ENCODE data around the gene CLDN14.

Gene CLDN14

GRCh38 chr21:36466061-36466511 is 13.8 kb downstream of the CLDN14 start:
- no peak for DNase-seq

DNA sequence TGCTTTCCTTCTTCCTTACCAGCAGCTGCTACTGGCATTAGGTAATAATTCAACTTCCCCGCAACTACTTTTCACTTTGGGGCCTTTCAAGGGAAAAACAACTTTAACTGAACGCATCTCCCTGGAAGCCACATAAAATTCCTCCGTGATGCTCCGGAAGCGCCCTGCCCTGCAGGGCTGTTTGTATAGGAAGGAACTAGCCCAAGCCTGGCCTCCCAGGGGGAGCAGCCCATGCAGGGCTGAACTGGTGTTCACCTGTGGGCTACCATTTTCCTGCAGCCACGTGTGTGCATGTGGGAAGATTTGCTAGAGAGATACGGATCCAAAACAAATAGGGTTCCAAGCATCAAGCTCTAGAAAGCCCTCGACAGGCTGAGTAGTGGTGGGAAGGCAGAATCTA is 14.4 kb downstream of the CLDN14 start:
- DNase-seq: no peak

DNA sequence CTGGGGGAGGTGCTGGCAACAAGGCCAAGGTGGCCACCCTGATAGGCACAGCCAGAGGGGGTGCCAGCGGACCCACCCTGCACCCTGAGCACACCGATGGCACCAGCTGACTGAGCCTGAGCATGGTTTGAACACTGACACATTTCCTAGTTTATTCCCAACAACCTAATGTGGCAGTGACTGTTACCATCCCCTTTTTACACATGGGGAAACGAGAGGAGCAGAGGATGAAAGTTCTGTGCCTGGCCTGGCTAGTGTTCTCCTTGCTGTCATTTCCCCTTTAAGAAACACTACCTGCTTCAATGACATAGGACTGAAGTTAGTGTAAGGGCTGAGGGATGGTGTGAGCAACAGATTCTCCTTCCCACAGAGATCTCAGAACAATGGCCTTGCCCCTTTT is 15.3 kb downstream of the CLDN14 start:
- DNase-seq: no peak

- DNase-seq: no peak
These were observed 15.9 kb downstream of the CLDN14 start for GRCh38 chr21:36463991-36464390.

- DNase-seq: no peak
These were observed 16.7 kb downstream of the CLDN14 start for GRCh38 chr21:36463204-36463603.

DNA sequence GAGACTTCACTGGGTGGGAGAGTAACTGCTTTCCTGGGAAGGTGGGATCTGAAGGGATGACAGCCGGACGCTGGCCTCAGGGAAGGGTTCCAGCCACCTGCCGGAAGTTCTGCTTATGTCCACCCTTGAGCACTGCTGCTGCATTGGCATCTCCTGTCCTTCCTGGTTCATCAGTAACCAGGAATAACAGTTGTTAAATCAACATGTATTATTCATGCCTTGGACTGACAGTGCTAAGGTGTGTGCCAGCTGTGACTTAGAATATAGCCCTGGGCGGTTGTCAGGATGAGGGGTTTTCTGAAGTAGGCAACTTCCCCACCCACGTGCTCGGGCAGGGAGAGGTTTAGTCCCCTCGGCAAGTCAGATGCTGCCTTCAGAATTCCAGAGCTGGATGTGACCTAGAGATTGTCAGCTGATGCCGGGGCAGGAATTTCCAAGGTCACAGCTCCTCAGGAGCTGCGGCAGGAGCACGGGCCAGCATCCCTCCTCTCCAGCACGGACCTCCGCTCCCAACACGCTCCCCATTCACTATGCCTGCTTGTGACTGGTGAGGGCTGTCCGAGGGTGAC is 17.9 kb downstream of the CLDN14 start:
- no peak for DNase-seq

- DNase-seq: no peak
These were observed 18.5 kb downstream of the CLDN14 start for GRCh38 chr21:36461277-36461917.

- DNase-seq: no peak
These were observed 19.1 kb downstream of the CLDN14 start for GRCh38 chr21:36460866-36461265.

DNA sequence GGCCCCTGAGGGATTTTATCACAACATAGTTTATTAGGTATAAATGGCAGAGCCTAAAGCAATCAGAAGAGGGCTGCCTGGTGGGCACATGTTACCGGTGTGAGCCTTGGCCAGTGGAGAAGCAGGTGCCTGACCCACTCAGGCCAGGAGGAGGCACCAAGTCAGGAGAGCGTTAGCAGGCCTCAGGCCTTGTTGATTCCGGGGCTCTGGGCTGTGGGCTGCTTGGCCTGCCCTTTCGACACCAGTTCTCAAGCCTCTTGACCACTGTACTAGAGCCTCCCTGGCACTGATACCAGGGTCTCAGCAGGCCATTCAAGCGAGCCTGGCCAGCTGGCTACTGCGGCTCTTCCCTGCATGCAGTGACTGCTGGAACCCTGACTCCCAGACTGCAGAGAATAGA is 20.8 kb downstream of the CLDN14 start:
- DNase-seq: no peak

- DNase-seq: no peak
These were observed 23.1 kb downstream of the CLDN14 start for GRCh38 chr21:36456729-36457414.

DNA sequence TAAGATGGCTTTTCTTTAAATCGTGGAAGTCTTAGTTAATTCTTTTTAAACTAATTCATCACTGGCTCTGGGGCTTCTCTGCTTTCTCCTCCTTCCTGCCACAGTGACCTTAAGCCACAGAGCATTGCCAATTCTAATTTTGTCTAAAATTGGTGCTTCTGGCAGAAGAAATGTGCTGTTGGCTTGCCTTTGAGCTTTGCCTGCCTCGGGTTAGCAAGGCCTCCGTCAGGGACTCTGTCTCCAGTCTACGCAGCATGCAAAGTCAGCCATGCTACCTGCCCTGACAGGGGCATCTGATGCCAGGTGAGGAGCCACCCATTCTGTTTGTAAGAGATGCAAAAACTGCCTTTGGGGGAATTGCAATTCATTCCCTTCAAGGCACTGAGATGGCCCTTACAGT is 25.2 kb downstream of the CLDN14 start:
- DNase-seq: no peak

- no peak for DNase-seq
These were observed 25.8 kb downstream of the CLDN14 start for GRCh38 chr21:36454093-36454531.

- no peak for DNase-seq
These were observed 27.6 kb downstream of the CLDN14 start for GRCh38 chr21:36452281-36452825.

GRCh38 chr21:36451506-36451905 is 28.4 kb downstream of the CLDN14 start:
- DNase-seq: no peak

DNA sequence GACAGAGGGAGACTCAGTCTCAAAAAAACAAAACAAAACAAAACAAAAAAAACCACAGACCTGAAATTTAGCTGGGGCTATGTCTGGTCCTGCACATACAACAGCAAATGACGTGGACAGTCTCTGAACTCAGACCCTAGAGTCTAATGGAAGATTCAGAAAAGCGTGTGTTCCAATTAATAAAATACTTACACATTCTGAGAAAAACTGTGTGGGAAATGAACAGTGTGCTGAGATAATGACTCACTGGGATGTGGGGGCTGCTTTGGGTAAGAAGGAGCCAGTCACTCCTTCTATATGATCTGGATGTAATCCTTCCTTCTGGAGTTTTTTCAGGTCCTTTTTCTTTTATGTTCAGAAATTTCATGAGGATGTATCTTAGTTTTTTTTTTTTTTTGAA is 29.4 kb downstream of the CLDN14 start:
- no peak for DNase-seq

- DNase-seq: no peak
These were observed 33.6 kb downstream of the CLDN14 start for GRCh38 chr21:36446301-36446700.

DNA sequence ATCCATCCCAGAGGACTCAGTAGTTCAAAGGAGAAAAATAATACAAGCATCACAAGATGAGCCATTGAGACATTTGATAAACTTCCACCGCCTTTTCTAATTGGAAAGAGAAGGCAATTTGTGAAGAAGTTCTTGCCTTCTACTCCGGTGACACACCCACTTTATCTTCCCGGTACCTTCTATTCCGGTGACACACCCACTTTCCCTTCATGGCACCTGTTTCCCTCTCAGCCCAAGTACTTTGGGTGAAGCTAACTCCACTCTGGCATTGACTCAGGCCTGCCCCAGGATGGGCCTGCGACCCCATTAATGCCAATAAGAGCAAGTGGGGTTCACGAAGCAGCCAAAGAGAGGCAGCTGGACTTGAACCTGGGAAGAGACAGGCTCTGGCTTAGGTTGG is 38.2 kb downstream of the CLDN14 start:
- no peak for DNase-seq

DNA sequence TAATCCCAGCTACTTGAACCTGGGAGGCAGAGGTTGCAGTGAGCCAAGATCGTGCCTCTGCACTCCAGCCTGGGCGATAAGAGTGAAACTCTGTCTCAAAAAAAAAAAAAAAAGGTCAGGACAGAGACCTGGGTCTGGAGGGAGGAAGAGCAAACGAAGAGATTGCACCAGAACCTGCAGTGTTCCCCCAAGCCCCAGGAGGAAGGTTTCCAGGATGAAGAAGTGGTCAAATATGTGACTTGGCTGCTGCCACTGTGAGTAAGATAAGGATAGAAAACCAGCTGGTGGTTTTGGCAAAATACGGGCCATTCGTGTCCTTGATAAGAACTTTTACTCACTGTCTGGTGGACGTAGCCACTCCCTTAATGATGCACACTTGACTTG is 42.2 kb downstream of the CLDN14 start:
- DNase-seq: no peak

GRCh38 chr21:36436829-36437744 is 42.8 kb downstream of the CLDN14 start:
- no peak for DNase-seq

GRCh38 chr21:36434144-36434543 is 45.8 kb downstream of the CLDN14 start:
- no peak for DNase-seq

- DNase-seq: no peak
These were observed 46.7 kb downstream of the CLDN14 start for GRCh38 chr21:36433059-36433709.

DNA sequence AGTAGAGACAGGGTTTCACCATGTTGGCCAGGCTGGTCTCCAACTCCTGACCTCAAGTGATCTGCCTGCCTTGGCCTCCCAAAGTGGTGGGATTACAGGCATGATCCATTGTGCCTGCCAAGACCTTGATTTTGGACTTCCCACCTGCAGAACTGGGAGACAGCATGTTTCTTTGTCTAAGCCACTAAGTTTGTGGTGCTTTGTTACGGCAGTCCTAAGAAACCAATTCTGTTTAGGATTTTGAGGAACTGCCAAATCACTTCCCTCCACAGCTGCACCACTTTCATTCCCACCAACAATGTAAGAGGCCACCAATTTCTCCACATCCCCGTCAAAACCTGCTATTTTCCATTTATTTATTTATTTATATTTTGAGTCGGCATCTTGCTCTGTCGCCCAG is 48.7 kb downstream of the CLDN14 start:
- no peak for DNase-seq

DNA sequence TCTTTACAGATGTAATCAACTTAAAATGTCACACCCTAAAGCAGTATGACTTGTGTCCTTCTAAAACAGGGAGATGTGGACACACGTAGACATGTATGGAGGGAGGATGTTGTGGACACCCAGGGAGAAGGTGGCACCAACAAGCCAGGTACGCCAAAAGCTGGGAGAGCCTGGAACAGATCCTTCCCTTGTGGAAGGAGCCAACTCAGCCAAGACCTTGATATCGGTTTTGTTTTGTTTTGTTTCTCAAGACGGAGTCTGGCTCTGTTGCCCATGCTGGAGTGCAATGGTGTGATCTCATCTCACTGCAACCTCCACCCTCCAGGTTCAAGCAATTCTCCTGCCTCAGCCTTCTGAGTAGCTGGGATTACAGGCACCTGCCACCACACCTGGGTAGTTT is 49.1 kb downstream of the CLDN14 start:
- no peak for DNase-seq
